ENCODE data around the gene GUCY1B1. TPM values are rescaled to one million over a fixed set of nuclear protein-coding genes. Genes with fewer than 3 reads are reported as not detected.

GUCY1B1 gene
- total and polyA plus RNA-seq, 10 donors = 3.6 to 20.8 (median 15.0) TPM

DNA sequence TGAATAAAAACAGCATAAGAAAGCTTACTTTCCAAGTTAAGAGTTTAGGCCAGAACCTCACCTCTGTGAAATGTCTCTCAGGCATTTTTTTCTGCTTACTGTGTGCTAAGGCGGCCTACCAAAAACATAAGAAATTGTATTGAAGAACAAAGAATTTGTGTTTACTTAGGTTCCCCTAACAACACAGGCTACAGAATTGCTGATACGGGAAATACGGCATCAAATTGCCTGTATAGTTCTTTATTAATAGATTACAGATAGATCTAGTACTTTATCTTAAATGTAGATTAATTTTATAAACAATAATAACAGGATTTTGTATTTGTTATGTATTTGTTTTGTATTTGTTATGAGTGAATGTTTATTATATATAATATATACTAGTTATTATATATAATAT is 94.4 kb downstream of the GUCY1B1 start:
- Histone ChIP-seq H3K4me3 (no peak overlapping the region), H3K9me3 (peaks cover 0 to 16% (median 6%) of the 10 kb centered on the region in 8 donors), H3K36me3 (no peaks in the 10 kb centered on the region), H3K4me1 (no peaks in the 10 kb centered on the region), H3K27me3 (replicated peaks in 1 of 7) (no peaks in the 10 kb centered on the region), H3K27ac (no peak overlapping the region)
- no peak for TF ChIP-seq POLR2A (IDR thresholded peaks at IDR 0.05)
- TF ChIP-seq POLR2AphosphoS5 (IDR thresholded peaks at IDR 0.05) = no peak
- TF ChIP-seq, protein P1, sequence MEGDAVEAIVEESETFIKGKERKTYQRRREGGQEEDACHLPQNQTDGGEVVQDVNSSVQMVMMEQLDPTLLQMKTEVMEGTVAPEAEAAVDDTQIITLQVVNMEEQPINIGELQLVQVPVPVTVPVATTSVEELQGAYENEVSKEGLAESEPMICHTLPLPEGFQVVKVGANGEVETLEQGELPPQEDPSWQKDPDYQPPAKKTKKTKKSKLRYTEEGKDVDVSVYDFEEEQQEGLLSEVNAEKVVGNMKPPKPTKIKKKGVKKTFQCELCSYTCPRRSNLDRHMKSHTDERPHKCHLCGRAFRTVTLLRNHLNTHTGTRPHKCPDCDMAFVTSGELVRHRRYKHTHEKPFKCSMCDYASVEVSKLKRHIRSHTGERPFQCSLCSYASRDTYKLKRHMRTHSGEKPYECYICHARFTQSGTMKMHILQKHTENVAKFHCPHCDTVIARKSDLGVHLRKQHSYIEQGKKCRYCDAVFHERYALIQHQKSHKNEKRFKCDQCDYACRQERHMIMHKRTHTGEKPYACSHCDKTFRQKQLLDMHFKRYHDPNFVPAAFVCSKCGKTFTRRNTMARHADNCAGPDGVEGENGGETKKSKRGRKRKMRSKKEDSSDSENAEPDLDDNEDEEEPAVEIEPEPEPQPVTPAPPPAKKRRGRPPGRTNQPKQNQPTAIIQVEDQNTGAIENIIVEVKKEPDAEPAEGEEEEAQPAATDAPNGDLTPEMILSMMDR (IDR thresholded peaks at IDR 0.05 in 8 of 11, conservative IDR thresholded peaks at IDR 0.05 in 3 of 11) = no peak
- 90 to 99% (median 94%) methylated on average over 3 of the region's 3 CpGs for WGBS, 5 donors
- intact Hi-C loops (cut with DNase I; ENCODE audit: low total_unique reads) = no loop called here
- DNase-seq = no peak

DNA sequence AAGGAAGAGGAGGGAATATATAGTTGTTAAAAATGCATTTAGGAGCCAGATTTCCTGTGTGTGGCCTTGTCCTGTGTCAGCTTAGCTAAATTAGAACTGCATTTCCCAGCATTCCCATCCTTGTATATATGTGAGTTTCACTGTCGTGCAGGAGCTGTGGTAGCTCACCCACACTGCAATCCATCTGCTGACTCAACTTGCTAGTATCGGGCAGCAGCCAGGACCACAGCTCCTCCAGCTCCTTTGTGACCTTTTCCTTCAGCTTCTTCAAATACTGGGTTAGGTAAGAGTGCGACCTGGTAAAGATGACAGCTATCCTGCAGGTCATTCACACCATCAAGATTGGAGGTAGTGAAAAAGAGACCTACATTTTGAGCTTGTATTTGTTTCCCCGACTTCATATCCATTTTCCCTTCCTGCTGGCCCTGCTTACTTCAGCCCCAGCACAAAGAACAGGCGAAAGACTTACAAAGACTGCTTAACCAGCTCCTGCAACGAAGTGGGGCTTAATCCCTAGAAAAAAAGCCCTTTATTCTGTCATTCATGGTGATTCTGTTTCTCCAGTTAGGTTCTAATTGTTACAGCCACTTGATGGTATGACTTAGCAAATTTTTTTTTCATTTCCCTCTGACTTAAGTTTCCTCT is 95.9 kb downstream of the GUCY1B1 start:
- TF ChIP-seq, protein P1 (IDR thresholded peaks at IDR 0.05 in 8 of 11, conservative IDR thresholded peaks at IDR 0.05 in 3 of 11) = no peak
- TF ChIP-seq POLR2AphosphoS5 (IDR thresholded peaks at IDR 0.05) = no peak
- no peak for TF ChIP-seq POLR2A (IDR thresholded peaks at IDR 0.05)
- no peak for DNase-seq
- no peaks in the 10 kb centered on the region for H3K36me3 ChIP-seq
- H3K27ac ChIP-seq = no peak overlapping the region
- intact Hi-C loops (cut with DNase I; ENCODE audit: low total_unique reads) = no loop called here
- no peaks in the 10 kb centered on the region for H3K27me3 ChIP-seq (replicated peaks in 1 of 7)
- H3K4me3 ChIP-seq = no peak overlapping the region
- no peaks in the 10 kb centered on the region for H3K4me1 ChIP-seq
- H3K9me3 ChIP-seq = peaks cover 0 to 4% (median 0%) of the 10 kb centered on the region in 8 donors
- 58 to 69% (median 60%) methylated on average over 6 of the region's 6 CpGs for WGBS, 5 donors

DNA sequence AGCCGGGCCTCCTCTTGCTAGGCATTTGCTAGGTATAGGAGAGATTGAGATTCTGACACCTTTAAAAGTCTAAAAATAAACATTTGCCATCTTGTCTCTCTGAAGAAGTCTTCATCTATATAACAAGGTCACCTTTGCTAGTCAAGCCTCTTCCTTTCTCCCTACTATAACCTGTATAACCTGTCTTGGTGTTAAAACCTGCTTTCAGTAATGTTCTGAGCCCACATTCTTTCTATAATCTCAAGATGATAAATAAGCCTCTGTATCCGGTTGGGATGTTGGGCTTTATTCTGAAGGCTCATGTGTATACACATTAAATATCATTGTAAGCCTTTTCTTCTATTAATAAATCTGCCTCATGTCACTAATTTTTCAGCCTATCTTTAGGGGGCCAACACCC is 97.1 kb downstream of the GUCY1B1 start:
- no peak for DNase-seq
- TF ChIP-seq POLR2AphosphoS5 (IDR thresholded peaks at IDR 0.05) (no peak), POLR2A (IDR thresholded peaks at IDR 0.05) (no peak)
- TF ChIP-seq, protein P1 (IDR thresholded peaks at IDR 0.05 in 8 of 11, conservative IDR thresholded peaks at IDR 0.05 in 3 of 11) = no peak
- H3K9me3 ChIP-seq = no peaks in the 10 kb centered on the region
- no peak overlapping the region for H3K27ac ChIP-seq
- no peak overlapping the region for H3K4me3 ChIP-seq
- WGBS, 5 donors = 81 to 96% (median 85%) methylated on average over 2 of the region's 2 CpGs
- no peaks in the 10 kb centered on the region for H3K36me3 ChIP-seq
- H3K27me3 ChIP-seq (replicated peaks in 1 of 7) = no peaks in the 10 kb centered on the region
- intact Hi-C loops (cut with DNase I; ENCODE audit: low total_unique reads) = no loop called here
- H3K4me1 ChIP-seq = no peaks in the 10 kb centered on the region

Other genes starting within 250 kb of the GUCY1B1 start
- gene GUCY1A1, start 92.2 kb upstream of the GUCY1B1 start, total RNA-seq = 10 to 100 TPM; 19.0 to 44.9 (median 29.9) TPM
- gene GUCY1A1, start 92.2 kb upstream of the GUCY1B1 start, polyA plus RNA-seq = 1 to 10 TPM; 2.0 to 2.7 (median 2.7) TPM
- gene ASIC5, start 107.3 kb downstream of the GUCY1B1 start, total RNA-seq = not detected
- not detected for gene ASIC5, start 107.3 kb downstream of the GUCY1B1 start, polyA plus RNA-seq
- 1 to 10 TPM in 6 of 7 donors, under 1 TPM in 1; 0.39 to 3.6 (median 2.4) TPM for gene TDO2, start 144.7 kb downstream of the GUCY1B1 start, total RNA-seq
- 1 to 10 TPM in 1 of 3 donors, under 1 TPM in 2; 0.37 to 2.3 (median 0.74) TPM for gene TDO2, start 144.7 kb downstream of the GUCY1B1 start, polyA plus RNA-seq
- gene CTSO, start 194.8 kb downstream of the GUCY1B1 start, total RNA-seq = 10 to 100 TPM; 24.5 to 48.7 (median 34.0) TPM
- 10 to 100 TPM in 1 of 3 donors, 1 to 10 TPM in 2; 8.0 to 13.4 (median 9.7) TPM for gene CTSO, start 194.8 kb downstream of the GUCY1B1 start, polyA plus RNA-seq

All from spleen (tissue), 11 donors.